T-helper 1 cell treated with Interleukin-12 subunit alpha and Interleukin-12 subunit beta and Interleukin-4 antibody, amounts not matched to agents 30 ng/mL and 1 ng/mL, for 36 hours (primary cell): Measurements from ENCODE around the gene MREG. TPM values are rescaled to one million over a fixed set of nuclear protein-coding genes. Genes with fewer than 3 reads are reported as not detected.
"Not testable (repeated sequence)": the region's sequence is repeated elsewhere in the genome, so short reads cannot be mapped to it uniquely, and the experiment has no call there.

ENCODE experiments used
- intact Hi-C: fragments of 100-400 bp; cut with micrococcal nuclease; formaldehyde crosslinking; loops from one replicate; pipeline ENCODE4 v1.15.1; 2024
- total RNA-seq: library from RNA; stranded (reverse); gene quantifications from 2 replicates; pipeline ENCODE4 v1.2.3, GENCODE V29; 2022

Gene MREG
- total RNA-seq, 1 donor from 2014 or later = 8.7 TPM

GRCh38 chr2:216023055-216023648 lies 9.8 kb upstream of the MREG start:
- intact Hi-C loops = loop anchor here (1.0 kb wide), 2 partner anchors 10 to 73 kb away; partner anchors contain the start of gene MREG

DNA sequence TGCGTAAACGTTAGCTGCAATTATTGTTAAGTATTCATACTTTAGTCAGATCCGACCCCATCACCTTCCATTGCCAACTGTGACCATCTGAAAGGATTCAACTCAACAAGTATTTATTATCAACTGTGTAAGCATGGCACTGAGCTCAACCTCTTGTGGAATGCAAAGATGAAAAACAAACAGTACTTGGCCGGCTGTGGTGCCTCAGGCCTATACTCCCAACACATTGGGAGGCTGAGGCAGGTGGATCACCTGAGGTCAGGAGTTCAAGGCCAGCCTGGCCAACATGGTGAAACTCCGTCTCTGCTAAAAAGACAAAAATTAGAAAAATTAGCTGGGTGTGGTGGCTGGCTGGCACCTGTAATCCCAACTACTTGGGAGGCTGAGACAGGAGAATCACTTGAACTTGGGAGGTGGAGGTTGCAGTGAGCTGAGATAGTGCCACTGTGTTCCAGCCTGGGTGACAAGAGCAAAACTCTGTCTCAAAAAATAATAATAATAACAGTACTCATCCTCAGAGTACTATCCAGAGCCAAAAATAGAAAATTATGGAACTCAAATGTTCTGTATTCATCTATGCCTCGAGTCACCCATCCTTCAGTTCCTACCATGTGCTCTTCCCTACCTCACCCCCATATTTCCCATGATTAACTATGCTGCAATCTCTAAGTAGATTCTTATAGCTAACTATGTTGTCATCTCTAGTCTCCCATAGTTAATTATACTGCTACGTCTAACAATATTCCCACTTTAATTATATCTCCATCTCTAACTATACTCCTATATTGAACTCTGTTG lies 8.6 kb upstream of the MREG start:
- intact Hi-C loops = no loop called here

DNA sequence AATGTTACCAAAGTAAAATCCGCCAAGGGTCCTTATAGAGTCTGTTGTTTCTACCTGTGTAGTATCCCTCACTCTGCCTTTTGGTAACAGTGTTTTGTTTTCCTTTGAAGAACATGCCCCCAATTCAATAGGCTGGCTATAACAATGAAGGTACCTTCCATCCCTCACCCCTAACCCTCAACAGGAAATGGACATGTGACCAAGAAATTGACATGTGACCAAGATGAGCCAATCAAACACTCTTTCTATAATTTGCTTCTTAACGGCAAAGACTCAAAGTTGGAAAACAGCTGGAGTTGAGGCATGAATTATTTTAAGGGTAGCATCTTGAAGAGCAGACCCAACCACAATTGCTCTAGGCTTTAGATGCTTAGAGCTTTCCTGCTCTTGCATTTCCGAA lies 5.4 kb upstream of the MREG start:
- intact Hi-C loops = loop anchor here (5.0 kb wide), 1 partner anchor 706 kb away; the partner anchor contains the start of gene ATIC

GRCh38 chr2:216017365-216017764 lies 4.0 kb upstream of the MREG start:
- intact Hi-C loops = loop anchor here (5.0 kb wide), 1 partner anchor 705 kb away; the partner anchor contains the start of gene ATIC

GRCh38 chr2:216016581-216016980 lies 3.2 kb upstream of the MREG start:
- intact Hi-C loops = loop anchor here (1.0 to 5.0 kb wide), 6 partner anchors 18 to 704 kb away; partner anchors contain the start of genes ATIC, PECR and TMEM169

DNA sequence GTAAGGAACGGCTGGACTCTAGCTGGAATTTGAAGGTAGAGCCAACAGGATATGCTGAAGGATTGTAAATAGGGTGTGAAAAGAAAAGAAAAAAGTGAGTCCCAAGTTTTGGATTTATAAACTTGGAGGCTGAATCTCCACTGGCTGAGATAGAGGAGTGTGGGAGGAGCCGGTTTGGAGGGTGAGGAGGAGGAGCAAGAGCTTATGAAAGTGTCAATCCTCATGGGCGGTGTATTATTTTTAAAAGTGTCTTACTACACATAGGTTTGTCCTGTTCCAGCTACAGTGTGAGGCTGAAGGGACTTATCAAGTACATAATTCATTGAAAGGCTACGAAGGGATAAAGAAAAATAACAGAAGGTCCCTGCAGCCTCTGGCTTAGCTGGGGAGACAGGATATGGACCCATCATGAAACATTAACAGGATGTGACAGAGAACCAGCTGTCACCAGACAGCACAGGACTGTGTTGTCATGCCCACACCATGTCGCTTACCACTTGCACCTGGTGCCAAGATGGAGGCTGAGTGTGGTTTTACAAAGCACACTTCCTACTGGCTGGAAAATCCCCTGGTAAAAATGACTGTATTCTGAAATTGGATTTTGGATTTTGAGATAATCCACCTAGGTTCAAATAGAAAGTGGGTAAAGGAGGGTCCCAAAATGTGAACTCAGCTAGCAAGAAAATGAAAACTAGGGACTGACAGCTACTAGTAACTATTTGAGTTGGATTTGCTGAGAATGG lies 2.5 kb upstream of the MREG start:
- intact Hi-C loops = loop anchor here (1.0 to 5.0 kb wide), 6 partner anchors 18 to 704 kb away; partner anchors contain the start of genes ATIC, PECR and TMEM169

DNA sequence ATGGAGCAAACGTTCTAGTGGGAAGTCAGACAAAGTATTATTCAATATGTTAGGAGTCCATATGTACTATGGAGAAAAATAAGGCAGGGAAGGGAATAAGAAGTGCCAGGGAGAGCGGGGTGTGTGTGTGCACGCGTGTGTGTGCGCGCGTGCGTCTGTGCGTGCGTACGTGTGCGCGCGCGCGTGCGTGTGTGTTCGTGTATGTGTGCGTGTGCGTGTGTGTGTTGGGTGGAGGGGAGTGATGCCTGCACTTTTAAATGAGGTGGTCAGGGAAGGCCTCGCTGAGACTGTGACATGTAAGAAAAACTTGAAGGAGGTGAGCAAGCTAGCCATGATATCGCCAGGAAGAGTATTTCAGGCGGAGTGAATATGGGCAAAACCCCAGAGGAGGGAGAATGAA lies 1.6 kb upstream of the MREG start:
- intact Hi-C loops = loop anchor here (5.0 kb wide), 2 partner anchors 578 to 703 kb away; partner anchors contain the start of genes ATIC and FN1

DNA sequence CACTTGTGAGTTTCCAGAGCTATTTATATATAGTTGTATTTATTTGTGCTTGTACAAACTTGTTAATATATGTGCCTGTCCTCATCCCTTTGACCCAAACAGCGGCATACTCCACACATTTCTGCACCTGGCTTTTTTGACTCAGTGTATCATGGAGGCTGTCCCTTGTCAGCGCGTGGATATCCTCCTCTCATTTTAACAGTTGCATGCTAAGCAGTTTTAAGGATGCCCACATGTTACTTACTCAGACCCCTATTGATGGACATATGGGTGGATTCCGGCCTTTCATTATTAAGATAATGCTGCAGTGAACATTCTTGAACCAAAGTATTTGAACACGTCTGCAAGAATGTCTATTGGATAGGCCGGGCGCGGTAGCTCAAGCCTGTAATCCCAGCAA lies 655 bp upstream of the MREG start:
- intact Hi-C loops = loop anchor here (5.0 kb wide), 1 partner anchor 577 kb away; the partner anchor contains the start of gene FN1

- intact Hi-C loops = loop anchor here (1.0 to 5.0 kb wide), 7 partner anchors 11 to 1203 kb away; partner anchors contain the start of genes BARD1, FN1, RPL37A and SMARCAL1
These were observed 596 bp downstream of the MREG start for GRCh38 chr2:216012830-216013079.

DNA sequence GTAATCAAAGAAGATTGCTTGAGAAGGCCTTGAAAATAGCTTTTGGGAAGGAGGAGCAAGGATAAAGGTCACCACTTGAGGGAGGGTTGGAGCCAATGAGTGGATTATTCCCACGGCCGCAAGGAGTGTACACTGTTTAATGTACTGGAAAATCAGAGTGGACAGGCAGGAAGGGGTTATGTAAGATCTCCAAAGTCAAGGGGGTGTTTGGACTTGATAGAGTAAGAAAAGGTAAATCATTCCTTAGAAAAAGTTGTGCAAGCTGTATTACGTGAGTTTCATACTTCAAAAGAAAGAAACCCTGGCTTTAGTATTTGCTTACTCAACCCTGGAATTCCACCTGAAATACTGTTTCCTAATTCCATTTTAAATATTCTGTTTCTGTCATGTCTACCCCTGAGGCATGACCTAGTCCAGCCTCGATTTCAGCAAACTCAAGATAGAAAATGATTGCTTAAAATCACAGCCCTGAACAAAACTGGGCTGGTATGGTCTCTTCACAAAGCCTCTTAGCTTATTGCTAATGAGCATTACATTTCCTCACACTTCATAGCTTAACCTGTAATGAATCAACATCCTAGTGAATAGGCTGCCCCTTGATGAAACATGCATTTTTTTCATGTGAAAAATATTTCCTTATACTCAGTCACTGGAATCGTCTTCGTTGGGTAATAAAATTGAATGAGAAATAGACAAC lies 1.1 kb downstream of the MREG start:
- intact Hi-C loops = loop anchor here (2.0 to 5.0 kb wide), 3 partner anchors 31 to 575 kb away; partner anchors contain the start of genes FN1 and RPL37A

- intact Hi-C loops = not testable (repeated sequence)
These were observed 4.1 kb downstream of the MREG start for GRCh38 chr2:216009215-216009614.

DNA sequence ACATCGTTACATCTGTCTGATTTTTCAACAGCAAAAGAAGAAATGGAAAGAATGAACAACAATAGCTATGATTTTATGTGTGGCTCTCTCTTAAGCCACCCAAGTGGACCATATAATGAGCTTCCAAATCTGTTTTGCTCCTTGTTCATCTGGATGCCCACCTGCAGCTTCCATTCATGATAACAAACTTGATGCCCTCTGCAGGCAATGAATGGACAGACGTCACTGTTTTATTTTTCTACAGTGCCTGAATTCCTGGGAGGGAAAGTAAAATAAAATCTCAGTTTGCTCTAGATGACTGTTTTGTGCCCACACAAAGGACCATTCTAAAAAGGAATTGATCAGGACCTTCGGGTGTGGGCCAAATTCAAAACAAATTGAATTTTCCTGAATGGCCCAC lies 5.0 kb downstream of the MREG start:
- intact Hi-C loops = no loop called here

DNA sequence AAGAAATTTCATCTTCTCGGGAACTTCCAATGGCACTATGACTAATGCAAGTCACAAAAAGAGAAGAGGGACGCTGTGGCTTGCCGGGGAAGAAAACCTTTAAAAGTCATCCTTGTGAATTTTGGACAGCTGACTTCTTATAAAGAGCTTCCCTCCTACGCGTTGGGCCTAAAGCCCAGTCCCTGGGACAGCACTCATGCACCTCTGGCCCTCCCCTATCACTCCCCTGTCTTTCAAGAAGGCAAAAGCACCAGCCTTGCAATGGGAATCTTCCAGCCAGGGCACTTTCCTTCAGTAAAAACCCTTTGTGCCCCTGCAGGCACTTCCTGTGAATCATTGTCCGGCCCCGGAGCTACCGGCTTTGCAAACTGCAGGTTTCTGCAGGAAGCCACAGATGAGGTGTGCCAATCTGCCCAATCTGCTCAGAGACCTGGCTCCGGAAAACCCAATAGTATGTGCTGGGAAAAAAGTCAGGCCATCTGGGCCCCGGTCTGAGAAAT lies 7.1 kb downstream of the MREG start:
- intact Hi-C loops = no loop called here

- intact Hi-C loops = no loop called here
These were observed 8.6 kb downstream of the MREG start for GRCh38 chr2:216004697-216005283.

DNA sequence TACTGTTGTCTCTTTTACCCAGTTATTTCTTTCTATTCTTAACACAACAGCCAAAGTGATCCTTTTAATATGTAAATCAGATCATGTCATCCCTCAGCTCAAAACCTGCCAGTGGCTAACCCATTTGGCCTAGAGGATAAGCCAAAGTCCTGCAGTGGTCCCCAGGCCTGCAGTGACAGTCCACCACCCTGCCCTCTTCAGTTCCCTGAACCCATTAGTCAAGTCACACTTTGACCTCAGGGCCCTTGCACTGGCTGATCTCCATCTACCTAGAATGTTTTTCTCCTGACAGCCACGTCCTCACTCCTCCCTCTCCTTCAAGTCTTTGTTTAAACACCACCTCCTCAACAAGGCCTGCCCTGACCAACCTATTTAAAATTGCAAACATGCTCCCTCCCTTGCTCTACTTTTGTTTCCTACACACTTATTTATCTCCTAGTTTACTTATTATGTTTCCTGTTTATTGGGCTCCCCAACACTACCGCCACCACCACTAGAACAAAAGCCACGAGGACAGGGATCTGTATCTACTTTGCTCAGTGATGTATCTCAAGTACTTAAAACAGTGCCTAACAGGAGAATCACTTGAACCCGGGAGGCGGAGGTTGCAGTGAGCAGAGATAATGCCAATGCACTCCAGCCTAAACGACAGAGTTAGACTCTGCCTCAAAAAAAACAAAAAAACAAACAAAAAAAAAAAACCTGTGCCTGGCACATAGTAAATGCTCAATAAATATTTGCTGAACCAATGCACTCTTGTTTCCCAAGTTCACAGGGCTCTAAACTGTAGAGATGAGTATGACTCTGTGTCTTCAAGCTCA lies 9.3 kb downstream of the MREG start:
- intact Hi-C loops = no loop called here

GRCh38 chr2:216002693-216003092 lies 10.7 kb downstream of the MREG start:
- intact Hi-C loops = no loop called here

GRCh38 chr2:216002101-216002678 lies 11.2 kb downstream of the MREG start:
- intact Hi-C loops = no loop called here

DNA sequence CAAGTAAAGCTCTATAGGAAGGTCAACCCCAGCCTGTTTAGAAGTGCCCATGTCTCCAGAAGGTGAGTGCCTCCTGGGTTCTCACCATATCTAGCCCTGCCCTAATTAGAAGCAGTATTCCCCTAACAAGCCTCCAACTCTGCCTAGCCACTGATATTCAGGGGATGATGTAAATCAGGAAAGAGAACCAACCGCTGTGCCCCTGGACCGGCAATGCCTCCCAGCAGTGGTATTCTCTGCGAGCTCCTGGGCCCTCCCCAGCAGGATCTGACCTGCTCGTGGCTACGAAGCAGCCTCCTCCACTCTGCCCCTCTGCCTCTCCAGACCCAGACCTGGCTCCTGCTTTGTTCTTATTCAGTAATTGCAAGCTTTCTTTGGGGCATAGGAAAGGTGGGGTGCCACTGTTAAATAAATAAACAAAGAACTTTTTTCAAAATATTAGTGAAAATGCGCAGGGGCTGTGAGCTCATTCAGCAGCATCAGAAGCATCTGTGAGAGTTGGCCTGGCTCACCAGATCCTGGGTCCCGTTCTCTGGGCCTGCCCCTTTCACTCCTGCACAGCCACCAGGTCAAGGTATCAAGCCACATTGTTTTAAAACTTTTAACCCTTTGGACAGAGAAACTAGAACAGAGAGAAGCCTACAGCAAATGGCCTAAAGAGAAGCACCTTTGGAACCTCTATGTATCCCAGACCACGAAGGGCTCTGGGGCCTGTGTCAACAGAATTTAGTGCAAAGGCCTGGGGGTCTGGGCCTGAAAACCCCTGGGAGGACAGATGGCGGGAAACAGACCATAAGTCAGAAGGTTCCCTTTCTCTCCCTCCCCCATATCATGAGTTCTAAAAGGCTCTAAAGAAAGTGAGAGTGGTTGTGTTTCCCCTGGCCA lies 11.9 kb downstream of the MREG start:
- intact Hi-C loops = no loop called here
